ENCODE results near the gene DOCK4. TPM values are rescaled to one million over a fixed set of nuclear protein-coding genes. Genes with fewer than 3 reads are reported as not detected.

DOCK4 gene
- total RNA-seq, 4 donors from 2014 or later, result 6.4 to 20.5 (median 9.7) TPM

DNA sequence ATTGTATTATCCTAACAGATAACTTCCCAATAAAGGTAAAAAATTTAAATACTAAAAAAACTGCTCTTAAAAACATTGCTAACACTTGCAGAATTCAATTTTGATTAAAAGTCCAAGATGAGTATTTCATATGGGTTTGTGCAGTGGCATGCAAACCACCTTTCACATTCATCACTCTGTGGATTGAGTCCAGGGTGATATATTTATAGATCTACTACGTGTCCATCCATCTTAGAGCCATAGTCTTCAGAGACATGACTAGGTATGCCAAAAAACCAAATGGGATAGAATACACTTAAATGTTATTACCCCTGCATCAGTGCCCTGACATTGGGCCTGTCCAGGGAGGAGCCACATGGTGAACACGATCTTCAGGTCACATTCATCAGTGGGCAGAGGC is 96.0 kb downstream of the DOCK4 start:
- Histone ChIP-seq H3K27me3 (no peaks in the 10 kb centered on the region), H3K4me1 (peaks cover 21% of the 10 kb centered on the region), H3K4me3 (no peak overlapping the region), H3K36me3 (no peaks in the 10 kb centered on the region), H3K27ac (no peak overlapping the region), H3K9me3 (no peaks in the 10 kb centered on the region)
- no peak for DNase-seq (ENCODE audit: low spot score in 2 of 2)
- TF ChIP-seq POLR2A (IDR thresholded peaks at IDR 0.05), result no peak
- TF ChIP-seq, protein P1, sequence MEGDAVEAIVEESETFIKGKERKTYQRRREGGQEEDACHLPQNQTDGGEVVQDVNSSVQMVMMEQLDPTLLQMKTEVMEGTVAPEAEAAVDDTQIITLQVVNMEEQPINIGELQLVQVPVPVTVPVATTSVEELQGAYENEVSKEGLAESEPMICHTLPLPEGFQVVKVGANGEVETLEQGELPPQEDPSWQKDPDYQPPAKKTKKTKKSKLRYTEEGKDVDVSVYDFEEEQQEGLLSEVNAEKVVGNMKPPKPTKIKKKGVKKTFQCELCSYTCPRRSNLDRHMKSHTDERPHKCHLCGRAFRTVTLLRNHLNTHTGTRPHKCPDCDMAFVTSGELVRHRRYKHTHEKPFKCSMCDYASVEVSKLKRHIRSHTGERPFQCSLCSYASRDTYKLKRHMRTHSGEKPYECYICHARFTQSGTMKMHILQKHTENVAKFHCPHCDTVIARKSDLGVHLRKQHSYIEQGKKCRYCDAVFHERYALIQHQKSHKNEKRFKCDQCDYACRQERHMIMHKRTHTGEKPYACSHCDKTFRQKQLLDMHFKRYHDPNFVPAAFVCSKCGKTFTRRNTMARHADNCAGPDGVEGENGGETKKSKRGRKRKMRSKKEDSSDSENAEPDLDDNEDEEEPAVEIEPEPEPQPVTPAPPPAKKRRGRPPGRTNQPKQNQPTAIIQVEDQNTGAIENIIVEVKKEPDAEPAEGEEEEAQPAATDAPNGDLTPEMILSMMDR (IDR thresholded peaks at IDR 0.05), result no peak
- TF ChIP-seq POLR2AphosphoS5 (IDR thresholded peaks at IDR 0.05), result no peak
- no peak for TF ChIP-seq EP300 (IDR thresholded peaks at IDR 0.05)
- 66% methylated on average over 2 of the region's 2 CpGs for WGBS

DNA sequence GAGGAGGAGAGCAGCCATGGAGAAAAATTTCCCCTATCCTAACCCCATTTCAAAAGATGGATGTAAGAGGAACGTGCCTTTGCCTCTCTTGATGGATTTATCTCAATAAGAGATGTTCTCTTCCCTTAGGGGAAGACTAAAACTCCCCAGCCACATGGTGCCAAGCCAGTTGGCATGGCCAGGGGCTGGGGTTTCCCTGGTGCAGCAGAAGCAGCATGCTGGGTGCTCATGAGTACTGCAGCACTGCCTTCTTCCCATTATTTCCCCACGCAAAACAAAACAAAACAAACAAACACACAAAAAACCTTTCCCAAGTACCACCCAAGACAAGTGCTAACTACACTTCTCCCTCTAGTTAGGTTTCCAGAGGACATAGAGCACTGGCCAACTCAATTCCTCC is 97.2 kb downstream of the DOCK4 start:
- no peak for DNase-seq (ENCODE audit: low spot score in 2 of 2)
- TF ChIP-seq POLR2A (IDR thresholded peaks at IDR 0.05) (no peak), POLR2AphosphoS5 (IDR thresholded peaks at IDR 0.05) (no peak), EP300 (IDR thresholded peaks at IDR 0.05) (no peak)
- TF ChIP-seq, protein P1 (IDR thresholded peaks at IDR 0.05), result no peak
- Histone ChIP-seq H3K9me3 (no peaks in the 10 kb centered on the region), H3K27me3 (no peaks in the 10 kb centered on the region), H3K36me3 (no peaks in the 10 kb centered on the region), H3K4me3 (no peak overlapping the region), H3K27ac (no peak overlapping the region), H3K4me1 (peaks cover 21% of the 10 kb centered on the region)
- WGBS, result 47% methylated on average over 2 of the region's 2 CpGs

GRCh38 chr7:112105584-112106530 is 100.3 kb downstream of the DOCK4 start:
- no peaks in the 10 kb centered on the region for H3K9me3 ChIP-seq
- no peak for DNase-seq (ENCODE audit: low spot score in 2 of 2)
- H3K4me3 ChIP-seq, result no peak overlapping the region
- H3K27ac ChIP-seq, result no peak overlapping the region
- H3K4me1 ChIP-seq, result peaks cover 5% of the 10 kb centered on the region
- H3K36me3 ChIP-seq, result no peaks in the 10 kb centered on the region
- no peak for TF ChIP-seq EP300 (IDR thresholded peaks at IDR 0.05)
- TF ChIP-seq POLR2A (IDR thresholded peaks at IDR 0.05), result no peak
- TF ChIP-seq POLR2AphosphoS5 (IDR thresholded peaks at IDR 0.05), result no peak
- TF ChIP-seq, protein P1 (IDR thresholded peaks at IDR 0.05), result no peak
- 74% methylated on average over 8 of the region's 8 CpGs for WGBS
- no peaks in the 10 kb centered on the region for H3K27me3 ChIP-seq

DNA sequence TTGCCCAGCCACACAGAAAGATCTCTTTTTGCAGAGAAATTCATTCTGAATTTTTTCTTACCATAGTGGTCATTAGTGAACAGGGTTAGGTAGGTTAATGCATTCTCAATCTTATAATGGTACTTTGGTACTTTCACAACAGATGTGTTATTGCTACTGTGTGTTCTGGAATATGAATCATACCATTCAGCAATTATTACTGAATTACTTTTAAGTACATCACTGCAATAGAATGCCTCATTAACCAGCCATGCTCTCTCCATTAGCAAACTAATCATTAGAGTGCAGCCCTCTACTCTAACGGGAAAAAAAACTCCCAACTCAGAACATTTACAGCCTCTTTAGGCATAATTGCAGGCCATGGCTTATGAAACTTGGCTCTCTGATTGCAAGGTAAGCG is 102.1 kb downstream of the DOCK4 start:
- no peaks in the 10 kb centered on the region for H3K9me3 ChIP-seq
- peaks cover 5% of the 10 kb centered on the region for H3K4me1 ChIP-seq
- no peak for TF ChIP-seq EP300 (IDR thresholded peaks at IDR 0.05)
- TF ChIP-seq, protein P1 (IDR thresholded peaks at IDR 0.05), result no peak
- H3K4me3 ChIP-seq, result no peak overlapping the region
- H3K36me3 ChIP-seq, result no peaks in the 10 kb centered on the region
- WGBS, result 40% methylated on average over 2 of the region's 2 CpGs
- no peak overlapping the region for H3K27ac ChIP-seq
- DNase-seq (ENCODE audit: low spot score in 2 of 2), result no peak
- H3K27me3 ChIP-seq, result no peaks in the 10 kb centered on the region

DNA sequence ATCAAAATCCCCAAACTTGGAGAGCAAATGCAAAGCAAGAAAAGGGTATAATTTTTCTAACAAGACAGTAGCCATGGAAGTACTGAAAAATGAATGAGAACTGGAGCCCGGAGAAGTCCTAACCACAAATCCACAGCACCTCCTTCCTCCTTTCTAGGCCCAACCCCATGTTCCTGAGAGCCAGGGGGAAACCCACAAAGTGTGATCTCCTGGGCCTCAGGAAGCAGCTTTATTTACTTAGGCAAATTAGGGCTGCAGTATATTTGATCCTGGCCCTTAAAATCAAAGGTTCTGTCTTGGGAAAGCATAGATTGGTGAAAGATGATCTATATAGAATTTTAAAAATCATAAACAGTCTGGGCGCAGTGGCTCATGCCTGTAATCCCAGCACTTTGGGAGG is 103.0 kb downstream of the DOCK4 start:
- 77% methylated on average over 2 of the region's 2 CpGs for WGBS

More for the DNA sequence above, 103.0 kb downstream of the DOCK4 start:
- Histone ChIP-seq H3K36me3 (no peaks in the 10 kb centered on the region), H3K4me1 (peaks cover 2% of the 10 kb centered on the region), H3K27ac (no peak overlapping the region), H3K27me3 (no peaks in the 10 kb centered on the region), H3K4me3 (no peak overlapping the region), H3K9me3 (no peaks in the 10 kb centered on the region)
- DNase-seq (ENCODE audit: low spot score in 2 of 2), result no peak
- no peak for TF ChIP-seq POLR2A (IDR thresholded peaks at IDR 0.05)
- TF ChIP-seq EP300 (IDR thresholded peaks at IDR 0.05), result no peak
- TF ChIP-seq, protein P1 (IDR thresholded peaks at IDR 0.05), result no peak
- no peak for TF ChIP-seq POLR2AphosphoS5 (IDR thresholded peaks at IDR 0.05)
